Neural crest cell (in vitro differentiated cells): ENCODE results near the gene FCGR3B. TPM values are rescaled to one million over a fixed set of nuclear protein-coding genes. Genes with fewer than 3 reads are reported as not detected.
A peak's percentile ranks its signal among the peaks of the same experiment; 100 is the strongest.
"Not testable (repeated sequence)": the region's sequence is repeated elsewhere in the genome, so short reads cannot be mapped to it uniquely, and the experiment has no call there.

Source experiments
- DNase-seq: peaks from one replicate; pipeline ENCODE4 v3.0.0; 2021; ENCODE audit warnings: low read depth, mixed read lengths, low spot score
- H3K27ac Mint-ChIP-seq: one replicate; pipeline ENCODE4 v1.8.0; 2021; ENCODE audit warnings: mild to moderate bottlenecking, mixed read lengths; ENCODE audit not compliant: unreplicated experiment
- H3K27me3 Mint-ChIP-seq: 2 replicates; pipeline ENCODE4 v1.8.0; 2021; ENCODE audit warnings: low read depth, mild to moderate bottlenecking, mixed read lengths
- H3K36me3 Mint-ChIP-seq: 2 replicates; pipeline ENCODE4 v1.8.0; 2021; ENCODE audit warnings: low read depth, mild to moderate bottlenecking, mixed read lengths
- H3K4me1 Mint-ChIP-seq: 2 replicates; pipeline ENCODE4 v1.8.0; 2021; ENCODE audit warnings: mixed read lengths
- H3K4me3 Mint-ChIP-seq: one replicate; pipeline ENCODE4 v1.8.0; 2021; ENCODE audit warnings: mild to moderate bottlenecking, mixed read lengths
- H3K9me3 Mint-ChIP-seq: 2 replicates; pipeline ENCODE4 v1.8.0; 2021; ENCODE audit warnings: mixed read lengths
- long read RNA-seq: library from polyadenylated mRNA; unstranded; transcript quantifications from one replicate; pipeline ENCODE4 v2.0.0, GENCODE V29; 2020
- total RNA-seq: library from RNA; stranded (reverse); gene quantifications from 2 replicates; pipeline ENCODE4 v1.2.1, GENCODE V29; 2021
- TF ChIP-seq, protein P1 (sequence below): fragments of 200-600 bp; sonication (generic); conservative IDR thresholded peaks from 2 replicates; pipeline ENCODE4 v1.5.0; 2021; ENCODE audit warnings: antibody characterized with exemption, mild to moderate bottlenecking

The FCGR3B gene
- not detected in 2 replicates for total RNA-seq
- long read RNA-seq, result 0 reads

DNA sequence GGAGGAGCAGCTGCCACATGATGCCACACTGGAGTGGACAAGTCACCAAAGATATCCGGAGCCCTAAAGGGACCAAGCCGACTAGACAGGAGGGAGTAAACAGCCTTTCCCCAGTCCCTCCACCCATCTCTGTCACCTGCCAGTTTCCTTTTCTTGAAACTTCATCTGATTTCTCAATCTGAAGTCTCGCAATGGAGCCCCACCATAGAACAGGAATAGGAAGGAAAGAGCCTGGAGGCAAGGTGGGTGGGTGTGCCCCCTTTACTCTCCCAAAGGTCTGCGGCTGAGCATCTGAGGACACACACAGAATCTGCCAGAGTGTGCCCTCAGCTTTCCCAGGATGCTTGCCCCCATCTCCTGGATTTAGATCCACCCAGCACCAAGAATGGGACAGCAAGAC lies at the start of gene FCGR3B:
FCGR3B (minus strand) TSS at position 101 of the 400 bp plus-strand sequence; CDS start at position 19, 82 bp downstream.
- Mint-ChIP-seq H3K36me3 (no peaks in the 10 kb centered on the region), H3K4me3 (no peak within 1 kb of the TSS), H3K4me1 (no peaks in the 10 kb centered on the region), H3K27me3 (peaks cover 30% of the 10 kb centered on the region), H3K9me3 (no peaks in the 10 kb centered on the region), H3K27ac (no peak within 1 kb of the TSS)
- TF ChIP-seq, protein P1, sequence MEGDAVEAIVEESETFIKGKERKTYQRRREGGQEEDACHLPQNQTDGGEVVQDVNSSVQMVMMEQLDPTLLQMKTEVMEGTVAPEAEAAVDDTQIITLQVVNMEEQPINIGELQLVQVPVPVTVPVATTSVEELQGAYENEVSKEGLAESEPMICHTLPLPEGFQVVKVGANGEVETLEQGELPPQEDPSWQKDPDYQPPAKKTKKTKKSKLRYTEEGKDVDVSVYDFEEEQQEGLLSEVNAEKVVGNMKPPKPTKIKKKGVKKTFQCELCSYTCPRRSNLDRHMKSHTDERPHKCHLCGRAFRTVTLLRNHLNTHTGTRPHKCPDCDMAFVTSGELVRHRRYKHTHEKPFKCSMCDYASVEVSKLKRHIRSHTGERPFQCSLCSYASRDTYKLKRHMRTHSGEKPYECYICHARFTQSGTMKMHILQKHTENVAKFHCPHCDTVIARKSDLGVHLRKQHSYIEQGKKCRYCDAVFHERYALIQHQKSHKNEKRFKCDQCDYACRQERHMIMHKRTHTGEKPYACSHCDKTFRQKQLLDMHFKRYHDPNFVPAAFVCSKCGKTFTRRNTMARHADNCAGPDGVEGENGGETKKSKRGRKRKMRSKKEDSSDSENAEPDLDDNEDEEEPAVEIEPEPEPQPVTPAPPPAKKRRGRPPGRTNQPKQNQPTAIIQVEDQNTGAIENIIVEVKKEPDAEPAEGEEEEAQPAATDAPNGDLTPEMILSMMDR, result no peak
- no peak for DNase-seq

DNA sequence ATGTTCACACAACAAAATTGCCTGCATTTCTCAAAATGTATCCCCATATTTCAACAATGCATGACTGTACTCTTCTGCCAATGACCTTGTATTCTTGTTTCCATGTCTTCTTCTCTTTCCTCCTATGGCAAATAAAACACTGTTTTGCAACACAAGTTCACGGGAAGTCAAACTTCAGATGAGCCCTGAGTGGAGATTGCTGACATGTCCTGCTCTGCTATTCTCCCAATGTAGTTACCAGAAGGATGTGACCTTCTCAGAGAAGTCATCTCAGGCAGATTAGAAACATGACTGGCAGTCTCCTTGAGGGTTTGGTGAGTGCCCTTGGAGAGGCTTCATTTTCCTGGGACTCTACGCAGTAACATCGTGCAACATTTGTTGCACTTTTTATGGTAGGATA lies 47.5 kb upstream of the FCGR3B start:
- H3K27ac Mint-ChIP-seq, result no peak overlapping the region
- no peaks in the 10 kb centered on the region for H3K9me3 Mint-ChIP-seq
- peaks cover 30% of the 10 kb centered on the region for H3K27me3 Mint-ChIP-seq
- TF ChIP-seq, protein P1, result no peak
- H3K4me3 Mint-ChIP-seq, result no peak overlapping the region
- DNase-seq, result no peak
- H3K36me3 Mint-ChIP-seq, result no peaks in the 10 kb centered on the region
- H3K4me1 Mint-ChIP-seq, result peaks cover 17% of the 10 kb centered on the region

GRCh38 chr1:161676958-161677689 lies 46.1 kb upstream of the FCGR3B start:
- H3K27me3 Mint-ChIP-seq, result peaks cover 21% of the 10 kb centered on the region
- H3K4me1 Mint-ChIP-seq, result peaks cover 17% of the 10 kb centered on the region
- H3K36me3 Mint-ChIP-seq, result no peaks in the 10 kb centered on the region
- DNase-seq, result no peak
- H3K27ac Mint-ChIP-seq, result peak overlapping the region; percentile 79
- TF ChIP-seq, protein P1, result no peak
- no peak overlapping the region for H3K4me3 Mint-ChIP-seq
- H3K9me3 Mint-ChIP-seq, result no peaks in the 10 kb centered on the region

DNA sequence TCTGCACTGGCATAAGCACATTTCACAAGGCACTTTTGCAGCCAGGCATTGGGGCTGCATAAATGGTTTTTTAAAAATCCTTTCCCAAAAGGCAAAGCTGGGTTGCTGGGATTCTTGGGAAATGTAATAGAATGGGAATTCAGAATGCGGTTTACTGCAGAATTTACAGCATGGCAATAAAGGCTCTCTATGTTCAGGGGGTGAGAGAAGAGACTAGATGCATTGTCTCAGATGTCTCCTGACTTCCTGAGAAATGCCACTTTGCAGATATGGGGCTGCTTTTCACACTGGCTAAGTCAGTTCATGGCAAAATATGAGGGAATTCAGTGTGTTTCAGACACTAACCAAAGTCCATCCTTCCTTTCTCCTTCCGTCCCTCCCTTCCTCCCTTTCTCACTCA lies 45.5 kb upstream of the FCGR3B start:
- Mint-ChIP-seq H3K9me3 (no peaks in the 10 kb centered on the region), H3K36me3 (no peaks in the 10 kb centered on the region), H3K27me3 (peaks cover 17% of the 10 kb centered on the region), H3K4me1 (peaks cover 17% of the 10 kb centered on the region), H3K4me3 (no peak overlapping the region), H3K27ac (peak overlapping the region; percentile 79)
- TF ChIP-seq, protein P1, result no peak
- no peak for DNase-seq

GRCh38 chr1:161674908-161675307 lies 43.9 kb upstream of the FCGR3B start:
- H3K9me3 Mint-ChIP-seq, DNase-seq, H3K4me3 Mint-ChIP-seq, H3K27ac Mint-ChIP-seq, H3K36me3 Mint-ChIP-seq: not testable (repeated sequence)
- peaks cover 17% of the 10 kb centered on the region for H3K4me1 Mint-ChIP-seq
- H3K27me3 Mint-ChIP-seq, result peaks cover 17% of the 10 kb centered on the region

GRCh38 chr1:161674447-161674846 lies 43.5 kb upstream of the FCGR3B start:
- not testable (repeated sequence) for H3K27ac Mint-ChIP-seq, H3K9me3 Mint-ChIP-seq, DNase-seq, H3K4me3 Mint-ChIP-seq, H3K36me3 Mint-ChIP-seq
- peaks cover 17% of the 10 kb centered on the region for H3K4me1 Mint-ChIP-seq
- H3K27me3 Mint-ChIP-seq, result peaks cover 17% of the 10 kb centered on the region

DNA sequence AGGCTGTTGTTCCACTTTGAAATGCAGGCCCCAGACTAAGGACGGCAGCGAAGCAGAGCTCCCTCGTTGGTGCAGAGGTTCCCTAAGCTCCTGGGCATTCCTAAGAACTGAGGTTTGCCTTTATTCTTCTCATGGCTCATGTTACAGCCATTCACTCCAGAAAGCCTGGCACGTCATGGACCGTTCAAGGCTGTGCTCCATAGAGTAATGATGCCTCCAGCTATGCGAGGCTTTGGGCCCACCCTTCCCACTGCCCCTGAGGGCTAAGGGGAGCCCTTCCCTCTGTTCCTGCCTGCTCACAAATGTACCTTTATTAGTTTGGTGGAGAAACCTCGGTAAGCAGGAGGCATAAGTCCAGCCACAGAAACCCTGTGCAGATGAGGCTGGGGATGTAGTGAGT lies 42.5 kb upstream of the FCGR3B start:
- H3K4me1 Mint-ChIP-seq, result peaks cover 17% of the 10 kb centered on the region
- H3K36me3 Mint-ChIP-seq, H3K9me3 Mint-ChIP-seq, H3K27ac Mint-ChIP-seq, H3K4me3 Mint-ChIP-seq, DNase-seq: not testable (repeated sequence)
- H3K27me3 Mint-ChIP-seq, result peaks cover 17% of the 10 kb centered on the region

- peaks cover 15% of the 10 kb centered on the region for H3K27me3 Mint-ChIP-seq
- not testable (repeated sequence) for H3K27ac Mint-ChIP-seq, H3K9me3 Mint-ChIP-seq, H3K36me3 Mint-ChIP-seq, H3K4me3 Mint-ChIP-seq, H3K4me1 Mint-ChIP-seq, DNase-seq
Measured at GRCh38 chr1:161671045-161672020, 40.4 kb upstream of the FCGR3B start.

DNA sequence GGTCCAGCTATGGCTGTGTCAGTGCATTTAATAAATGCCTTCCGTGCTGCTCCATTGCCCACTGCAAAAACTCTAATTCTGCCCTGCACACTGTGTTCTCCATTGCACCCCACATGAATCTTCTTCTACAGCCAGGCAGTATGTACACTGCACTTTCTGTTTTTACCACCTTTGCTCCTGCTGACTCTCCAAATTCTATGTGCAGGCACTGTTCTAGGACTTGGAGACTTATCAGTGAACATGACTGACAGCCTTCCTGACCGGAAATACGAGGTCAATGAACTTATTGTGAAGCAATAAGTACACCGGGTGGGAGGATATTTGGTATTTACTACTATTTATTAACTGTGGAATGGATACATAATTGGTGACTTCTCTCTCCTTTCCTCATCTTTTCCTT lies 33.7 kb upstream of the FCGR3B start:
- not testable (repeated sequence) for H3K4me1 Mint-ChIP-seq, H3K9me3 Mint-ChIP-seq, H3K27ac Mint-ChIP-seq, H3K36me3 Mint-ChIP-seq, DNase-seq, H3K27me3 Mint-ChIP-seq, H3K4me3 Mint-ChIP-seq
